Activated T-cell treated with anti-CD3 and anti-CD28 coated beads for 4 hours (primary cell): ENCODE measurements around the gene SCAPER.

Source experiments
- DNase-seq: peaks from one replicate; pipeline ENCODE4 v3.0.0-alpha.2; 2020

SCAPER gene

GRCh38 chr15:76349301-76350070 is 555.7 kb downstream of the SCAPER start:
- DNase-seq, result no peak

- no peak for DNase-seq
Measured at GRCh38 chr15:76347482-76348055, 557.6 kb downstream of the SCAPER start.

- no peak for DNase-seq
Measured at GRCh38 chr15:76346669-76347481, 558.3 kb downstream of the SCAPER start.

GRCh38 chr15:76345880-76346668 is 559.1 kb downstream of the SCAPER start:
- DNase-seq, result no peak

- no peak for DNase-seq
Measured at GRCh38 chr15:76345583-76345879, 559.6 kb downstream of the SCAPER start.

GRCh38 chr15:76344893-76345582 is 560.1 kb downstream of the SCAPER start:
- DNase-seq, result no peak

- DNase-seq, result no peak
Measured at GRCh38 chr15:76343313-76343996, 561.7 kb downstream of the SCAPER start.

GRCh38 chr15:76342382-76343201 is 562.5 kb downstream of the SCAPER start:
- DNase-seq, result no peak

- no peak for DNase-seq
Measured at GRCh38 chr15:76342058-76342381, 563.1 kb downstream of the SCAPER start.

GRCh38 chr15:76341366-76342057 is 563.6 kb downstream of the SCAPER start:
- DNase-seq, result no peak

GRCh38 chr15:76340803-76341365 is 564.3 kb downstream of the SCAPER start:
- DNase-seq, result no peak

GRCh38 chr15:76340198-76340802 is 564.8 kb downstream of the SCAPER start:
- DNase-seq, result no peak

- no peak for DNase-seq
Measured at GRCh38 chr15:76339305-76340197, 565.6 kb downstream of the SCAPER start.

- DNase-seq, result no peak
Measured at GRCh38 chr15:76338486-76339304, 566.4 kb downstream of the SCAPER start.

- DNase-seq, result no peak
Measured at GRCh38 chr15:76337696-76338485, 567.2 kb downstream of the SCAPER start.

- no peak for DNase-seq
Measured at GRCh38 chr15:76337059-76337695, 568.0 kb downstream of the SCAPER start.
